HEK293T (cell line): ENCODE measurements around the gene SLC34A1.

Source experiments
- CTCF ChIA-PET: fragments of 350-600 bp; formaldehyde crosslinking; extraction: SDS; loops from one replicate; lab custom pipeline; 2021; ENCODE audit warnings: antibody characterized with exemption, inconsistent platforms; lab: Yijun Ruan, JAX
- POLR2A ChIA-PET: fragments of 350-600 bp; formaldehyde crosslinking; extraction: SDS; loops from one replicate; lab custom pipeline; 2020; ENCODE audit warnings: antibody characterized with exemption, inconsistent platforms; lab: Yijun Ruan, JAX
- DNase-seq: peaks from one replicate; pipeline ENCODE4 v3.0.0; 2012; ENCODE audit warnings: mixed read lengths; ENCODE audit errors: extremely low spot score
- ARNT ChIP-seq: fragments of 450-650 bp; IDR thresholded peaks from 2 replicates; pipeline ENCODE4 v1.6.1; 2017; ENCODE audit warnings: mild to moderate bottlenecking
- BHLHE40 ChIP-seq: fragments of 450-650 bp; IDR thresholded peaks from 2 replicates; pipeline ENCODE4 v1.6.1; 2016; ENCODE audit warnings: mild to moderate bottlenecking, moderate library complexity, borderline replicate concordance
- CTBP1 ChIP-seq: fragments of 450-650 bp; IDR thresholded peaks from 2 replicates; pipeline ENCODE4 v1.6.1; 2016; ENCODE audit warnings: borderline replicate concordance
- ELF4 ChIP-seq: fragments of 450-650 bp; IDR thresholded peaks from 2 replicates; pipeline ENCODE4 v1.6.1; 2017; ENCODE audit warnings: antibody characterized with exemption
- FOXA1 ChIP-seq: fragments of 450-650 bp; IDR thresholded peaks from 2 replicates; pipeline ENCODE4 v1.6.1; 2016; ENCODE audit warnings: mild to moderate bottlenecking
- FOXK2 ChIP-seq: fragments of 450-650 bp; IDR thresholded peaks from 2 replicates; pipeline ENCODE4 v1.6.1; 2016; ENCODE audit warnings: mild to moderate bottlenecking
- FOXM1 ChIP-seq: fragments of 450-650 bp; IDR thresholded peaks from 2 replicates; pipeline ENCODE4 v1.6.1; 2017; ENCODE audit warnings: mild to moderate bottlenecking, borderline replicate concordance
- HDGF ChIP-seq: fragments of 450-650 bp; IDR thresholded peaks from 2 replicates; pipeline ENCODE4 v1.6.1; 2017; ENCODE audit warnings: antibody characterized with exemption, borderline replicate concordance
- L3MBTL2 ChIP-seq: fragments of 450-650 bp; conservative IDR thresholded peaks from 2 replicates; pipeline ENCODE4 v1.6.1; 2016; ENCODE audit warnings: mild to moderate bottlenecking
- LEF1 ChIP-seq: fragments of 450-650 bp; IDR thresholded peaks from 2 replicates; pipeline ENCODE4 v1.6.1; 2017; ENCODE audit warnings: mild to moderate bottlenecking, borderline replicate concordance
- NFRKB ChIP-seq: fragments of 450-650 bp; IDR thresholded peaks from 2 replicates; pipeline ENCODE4 v1.6.1; 2016; ENCODE audit warnings: mild to moderate bottlenecking, moderate library complexity
- SP1 ChIP-seq: fragments of 450-650 bp; IDR thresholded peaks from 2 replicates; pipeline ENCODE4 v1.6.1; 2017
- SUZ12 ChIP-seq: fragments of 450-650 bp; IDR thresholded peaks from 2 replicates; pipeline ENCODE4 v1.6.1; 2016; ENCODE audit warnings: mild to moderate bottlenecking
- TARDBP ChIP-seq: fragments of 450-650 bp; IDR thresholded peaks from 2 replicates; pipeline ENCODE4 v1.6.1; 2016
- ZNF384 ChIP-seq: fragments of 450-650 bp; IDR thresholded peaks from 2 replicates; pipeline ENCODE4 v1.6.1; 2016
- TF ChIP-seq, protein P1 (sequence below): fragments of 450-650 bp; IDR thresholded peaks from 2 replicates; pipeline ENCODE4 v1.6.1; 2016

The SLC34A1 gene

DNA sequence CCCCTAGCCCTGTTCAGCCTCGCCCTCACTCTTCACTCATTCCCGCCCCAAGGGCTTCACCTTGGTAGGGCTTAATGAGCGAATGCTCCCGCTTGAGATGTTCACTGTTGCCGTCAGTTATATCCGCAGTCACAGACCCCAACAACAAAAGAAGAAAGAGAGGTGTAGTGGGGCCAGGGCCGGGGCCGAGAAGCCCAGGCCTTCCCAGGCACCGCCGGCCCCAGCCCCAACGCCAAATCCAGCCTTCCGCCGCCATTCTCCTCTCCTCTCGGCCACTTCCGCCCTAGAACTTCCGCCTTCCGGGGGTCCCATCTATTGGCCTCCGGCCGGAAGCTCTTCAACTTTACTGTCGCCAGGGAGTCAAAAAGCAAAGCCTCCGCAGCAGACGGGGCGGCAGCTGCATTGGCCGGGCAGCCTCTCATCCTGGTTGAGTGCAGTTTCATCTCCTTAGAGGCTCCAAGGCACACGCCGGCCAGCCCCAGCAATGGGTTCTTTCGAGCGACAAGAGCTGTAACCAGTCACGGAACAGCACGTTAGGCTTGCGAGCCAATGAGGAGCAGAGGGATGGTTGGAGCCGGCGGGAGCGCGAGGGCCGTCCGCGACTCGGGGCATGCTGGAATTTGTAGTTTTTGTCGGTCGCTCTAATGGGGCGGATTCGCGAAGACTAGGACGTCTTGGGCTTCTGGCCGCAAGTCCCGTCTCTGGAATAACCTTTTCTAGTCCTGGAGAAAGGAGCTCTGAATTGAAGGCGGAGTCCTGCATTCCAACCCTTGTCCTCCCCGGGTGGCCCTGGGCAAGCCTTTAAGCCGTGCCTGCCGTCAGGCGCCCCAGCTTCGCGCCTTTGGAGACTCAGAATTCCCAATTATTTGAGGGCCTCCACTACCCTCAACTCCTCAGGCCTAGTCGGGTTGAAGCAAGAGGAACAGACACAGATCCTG lies 32.6 kb upstream of the SLC34A1 start, which contains the start of gene LMAN2:
Gene LMAN2, minus strand, starts transcription at position 277 of the 938 bp plus-strand sequence. Its CDS starts 21 bp downstream, at position 256.
- ChIA-PET CTCF (interaction anchor here (0.7 to 1.6 kb wide), 7 partner anchors 9 to 725 kb away, joined by 3 to 5 read pairs (median 4); no protein-coding TSS in a partner anchor), POLR2A (interaction anchor here (0.7 to 4.2 kb wide), 20 partner anchors 9 to 104 kb away, joined by 3 to 42 read pairs (median 4); partner anchors contain the start of gene GRK6)
- peak; percentile 97 for DNase-seq
- TF ChIP-seq NFRKB, result peak; percentile 60; the same call in 1 of the 2 replicates
- peak; percentile 81 for TF ChIP-seq L3MBTL2
- TF ChIP-seq ELF4, result peak; percentile 99
- TF ChIP-seq, protein P1, sequence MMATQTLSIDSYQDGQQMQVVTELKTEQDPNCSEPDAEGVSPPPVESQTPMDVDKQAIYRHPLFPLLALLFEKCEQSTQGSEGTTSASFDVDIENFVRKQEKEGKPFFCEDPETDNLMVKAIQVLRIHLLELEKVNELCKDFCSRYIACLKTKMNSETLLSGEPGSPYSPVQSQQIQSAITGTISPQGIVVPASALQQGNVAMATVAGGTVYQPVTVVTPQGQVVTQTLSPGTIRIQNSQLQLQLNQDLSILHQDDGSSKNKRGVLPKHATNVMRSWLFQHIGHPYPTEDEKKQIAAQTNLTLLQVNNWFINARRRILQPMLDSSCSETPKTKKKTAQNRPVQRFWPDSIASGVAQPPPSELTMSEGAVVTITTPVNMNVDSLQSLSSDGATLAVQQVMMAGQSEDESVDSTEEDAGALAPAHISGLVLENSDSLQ, result peak; percentile 99
- TF ChIP-seq ZNF384, result no peak

GRCh38 chr5:177353093-177353492 lies 31.1 kb upstream of the SLC34A1 start:
- no peak for DNase-seq
- TF ChIP-seq NFRKB (no peak), ARNT (no peak), TARDBP (no peak), FOXK2 (no peak), ELF4 (no peak), FOXA1 (no peak), ZNF384 (no peak), HDGF (no peak), BHLHE40 (no peak), SP1 (no peak), FOXM1 (no peak), LEF1 (no peak), L3MBTL2 (no peak), CTBP1 (no peak), SUZ12 (no peak)
- TF ChIP-seq, protein P1, result no peak
- ChIA-PET CTCF (interaction anchor here (1.3 kb wide), 1 partner anchor 14 kb away, joined by 4 read pairs; no protein-coding TSS in a partner anchor), POLR2A (interaction anchor here (0.9 to 4.2 kb wide), 5 partner anchors 8 to 85 kb away, joined by 3 to 42 read pairs (median 22); no protein-coding TSS in a partner anchor)

DNA sequence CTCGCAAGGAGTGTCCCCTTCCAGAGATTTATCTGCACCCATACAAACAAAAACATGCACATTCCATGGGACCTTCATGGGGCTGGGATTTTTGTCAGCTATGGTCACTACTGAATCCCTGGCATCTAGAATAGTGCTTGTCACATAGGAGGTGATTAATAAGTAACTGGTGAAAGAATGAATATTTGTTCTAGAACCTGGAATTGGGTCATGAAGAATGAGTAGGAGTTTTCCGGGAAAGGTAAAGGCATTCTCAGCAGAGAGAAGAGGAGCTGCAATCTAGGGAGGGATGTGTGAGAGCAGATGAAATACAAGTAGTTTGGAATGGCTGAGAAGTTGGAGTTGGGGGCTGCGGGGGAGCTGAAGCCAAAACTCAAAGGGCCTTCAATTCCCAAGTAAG lies 30.0 kb upstream of the SLC34A1 start:
- ChIA-PET CTCF (no interaction called here), POLR2A (interaction anchor here (4.2 kb wide), 1 partner anchor 12 kb away, joined by 38 read pairs; no protein-coding TSS in a partner anchor)
- TF ChIP-seq ARNT (no peak), ZNF384 (no peak), TARDBP (no peak)
- DNase-seq, result no peak

DNA sequence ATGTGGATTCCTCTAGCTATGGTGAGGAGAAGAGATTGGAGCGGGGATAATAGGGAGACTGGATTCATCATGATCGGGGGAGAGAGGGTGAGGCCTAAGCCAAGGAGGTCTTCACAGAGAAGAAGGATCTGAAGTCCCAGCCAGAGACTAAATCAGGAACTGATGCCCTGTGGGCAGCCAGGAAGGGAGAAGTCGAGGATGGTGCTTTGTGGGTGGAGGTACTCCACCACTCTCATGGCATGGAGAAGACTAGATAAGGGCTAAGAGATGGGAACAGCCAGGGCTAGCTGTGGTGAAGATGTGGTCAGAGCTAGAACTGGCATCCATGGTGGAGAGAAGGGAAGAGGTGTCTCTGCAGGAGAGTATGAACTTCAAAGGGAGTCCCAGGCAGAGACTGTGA lies 29.5 kb upstream of the SLC34A1 start:
- CTCF ChIA-PET, result no interaction called here
- TF ChIP-seq NFRKB (no peak), L3MBTL2 (no peak)
- TF ChIP-seq, protein P1, result no peak
- POLR2A ChIA-PET, result no interaction called here
- DNase-seq, result no peak

DNA sequence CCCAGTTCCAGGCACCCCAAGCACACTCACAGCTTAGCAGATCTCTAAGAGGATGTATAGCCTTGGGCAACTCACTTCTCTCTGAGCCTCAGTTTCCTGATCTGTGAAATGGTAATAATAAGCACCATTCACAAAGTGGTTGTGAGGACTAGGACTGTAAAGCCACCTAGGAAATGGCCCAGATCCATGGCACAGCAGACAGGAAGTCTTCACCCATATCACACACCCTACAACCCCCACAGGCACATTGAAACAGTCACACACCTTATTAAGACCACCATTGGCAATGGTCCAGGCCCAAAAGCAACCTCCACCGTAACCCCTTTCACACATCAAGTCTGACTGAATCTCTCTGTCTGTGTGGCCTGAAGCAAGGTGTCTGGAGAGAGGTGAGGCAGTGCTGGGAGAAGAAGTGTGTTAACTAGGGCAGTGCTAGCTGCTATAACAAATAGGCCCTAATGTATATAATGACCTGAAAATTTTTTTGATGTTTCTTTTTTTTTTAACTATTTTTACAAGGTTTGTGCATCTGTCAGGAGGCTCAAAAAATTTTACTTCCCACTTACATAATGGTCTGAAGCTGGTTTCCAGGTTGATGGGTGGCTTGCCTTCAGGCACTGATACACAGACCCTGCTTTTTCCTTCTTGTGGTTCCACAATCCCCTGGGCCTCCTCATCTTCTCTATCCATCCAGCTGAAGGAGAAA lies 28.9 kb upstream of the SLC34A1 start:
- DNase-seq, result no peak
- TF ChIP-seq FOXK2 (no peak), CTBP1 (no peak), L3MBTL2 (no peak), BHLHE40 (no peak), NFRKB (no peak), ARNT (no peak), TARDBP (no peak), ELF4 (no peak), LEF1 (no peak)
- TF ChIP-seq, protein P1, result no peak
- POLR2A ChIA-PET, result no interaction called here
- CTCF ChIA-PET, result no interaction called here

- ChIA-PET POLR2A (no interaction called here), CTCF (interaction anchor here (1.1 kb wide), 1 partner anchor 15 kb away, joined by 5 read pairs; no protein-coding TSS in a partner anchor)
- TF ChIP-seq L3MBTL2 (peak; percentile 71), NFRKB (no peak)
- DNase-seq, result no peak
Measured at GRCh38 chr5:177355868-177356168, 28.4 kb upstream of the SLC34A1 start.
